PFSK-1 (cell line): ENCODE measurements around the gene KRT26.

Experiments
- FOXP2 ChIP-seq: optimal IDR thresholded peaks from 2 replicates; pipeline ENCODE3; 2011; ENCODE audit warnings: borderline replicate concordance, control low read depth, inconsistent platforms; ENCODE audit not compliant: insufficient read depth; ENCODE audit errors: extremely low read length, extremely low read depth
- POLR2AphosphoS5 ChIP-seq: IDR thresholded peaks from 2 replicates; pipeline ENCODE4 v1.6.1; 2012; ENCODE audit warnings: low read depth, mild to moderate bottlenecking, control low read depth, low read length, moderate library complexity
- SIN3A ChIP-seq: IDR thresholded peaks from 2 replicates; pipeline ENCODE4 v1.6.1; 2012; ENCODE audit warnings: mild to moderate bottlenecking, low read length, moderate library complexity, borderline replicate concordance; ENCODE audit not compliant: insufficient read depth
- TAF1 ChIP-seq: IDR thresholded peaks from 2 replicates; pipeline ENCODE4 v1.6.1; 2012; ENCODE audit warnings: low read length, control low read depth, borderline replicate concordance; ENCODE audit not compliant: insufficient read depth
- TF ChIP-seq, protein P1 (sequence below), 2 experiments: IDR thresholded peaks; 2 replicates each; pipeline versions ENCODE4 v1.6.1 to v1.8.0; 2011 to 2012; ENCODE audit warnings: low read depth in 2 of 2, low read length in 2 of 2, control low read depth in 1 of 2, inconsistent platforms in 1 of 2, mild to moderate bottlenecking in 1 of 2, moderate library complexity in 1 of 2; ENCODE audit not compliant: insufficient read depth in 1 of 2

Gene KRT26

GRCh38 chr17:40775945-40776344 is 3.9 kb upstream of the KRT26 start:
- TF ChIP-seq, protein P1, sequence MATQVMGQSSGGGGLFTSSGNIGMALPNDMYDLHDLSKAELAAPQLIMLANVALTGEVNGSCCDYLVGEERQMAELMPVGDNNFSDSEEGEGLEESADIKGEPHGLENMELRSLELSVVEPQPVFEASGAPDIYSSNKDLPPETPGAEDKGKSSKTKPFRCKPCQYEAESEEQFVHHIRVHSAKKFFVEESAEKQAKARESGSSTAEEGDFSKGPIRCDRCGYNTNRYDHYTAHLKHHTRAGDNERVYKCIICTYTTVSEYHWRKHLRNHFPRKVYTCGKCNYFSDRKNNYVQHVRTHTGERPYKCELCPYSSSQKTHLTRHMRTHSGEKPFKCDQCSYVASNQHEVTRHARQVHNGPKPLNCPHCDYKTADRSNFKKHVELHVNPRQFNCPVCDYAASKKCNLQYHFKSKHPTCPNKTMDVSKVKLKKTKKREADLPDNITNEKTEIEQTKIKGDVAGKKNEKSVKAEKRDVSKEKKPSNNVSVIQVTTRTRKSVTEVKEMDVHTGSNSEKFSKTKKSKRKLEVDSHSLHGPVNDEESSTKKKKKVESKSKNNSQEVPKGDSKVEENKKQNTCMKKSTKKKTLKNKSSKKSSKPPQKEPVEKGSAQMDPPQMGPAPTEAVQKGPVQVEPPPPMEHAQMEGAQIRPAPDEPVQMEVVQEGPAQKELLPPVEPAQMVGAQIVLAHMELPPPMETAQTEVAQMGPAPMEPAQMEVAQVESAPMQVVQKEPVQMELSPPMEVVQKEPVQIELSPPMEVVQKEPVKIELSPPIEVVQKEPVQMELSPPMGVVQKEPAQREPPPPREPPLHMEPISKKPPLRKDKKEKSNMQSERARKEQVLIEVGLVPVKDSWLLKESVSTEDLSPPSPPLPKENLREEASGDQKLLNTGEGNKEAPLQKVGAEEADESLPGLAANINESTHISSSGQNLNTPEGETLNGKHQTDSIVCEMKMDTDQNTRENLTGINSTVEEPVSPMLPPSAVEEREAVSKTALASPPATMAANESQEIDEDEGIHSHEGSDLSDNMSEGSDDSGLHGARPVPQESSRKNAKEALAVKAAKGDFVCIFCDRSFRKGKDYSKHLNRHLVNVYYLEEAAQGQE (IDR thresholded peaks at IDR 0.05; ENCODE audit: insufficient read depth in 1 of 2, low read depth in 2 of 2, low read length in 2 of 2), result no peak
- TF ChIP-seq POLR2AphosphoS5, result no peak
- TF ChIP-seq SIN3A, result no peak
- no peak for TF ChIP-seq FOXP2
- TF ChIP-seq TAF1, result no peak

GRCh38 chr17:40765657-40766056 is 6.3 kb downstream of the KRT26 start:
- TF ChIP-seq TAF1, result no peak
- TF ChIP-seq, protein P1 (IDR thresholded peaks at IDR 0.05; ENCODE audit: insufficient read depth in 1 of 2, low read depth in 2 of 2, low read length in 2 of 2), result no peak
- TF ChIP-seq FOXP2, result no peak
- no peak for TF ChIP-seq SIN3A
- TF ChIP-seq POLR2AphosphoS5, result no peak

GRCh38 chr17:40763752-40764151 is 8.2 kb downstream of the KRT26 start:
- TF ChIP-seq TAF1 (no peak), SIN3A (no peak), FOXP2 (no peak), POLR2AphosphoS5 (no peak)
- TF ChIP-seq, protein P1 (IDR thresholded peaks at IDR 0.05; ENCODE audit: insufficient read depth in 1 of 2, low read depth in 2 of 2, low read length in 2 of 2), result no peak

DNA sequence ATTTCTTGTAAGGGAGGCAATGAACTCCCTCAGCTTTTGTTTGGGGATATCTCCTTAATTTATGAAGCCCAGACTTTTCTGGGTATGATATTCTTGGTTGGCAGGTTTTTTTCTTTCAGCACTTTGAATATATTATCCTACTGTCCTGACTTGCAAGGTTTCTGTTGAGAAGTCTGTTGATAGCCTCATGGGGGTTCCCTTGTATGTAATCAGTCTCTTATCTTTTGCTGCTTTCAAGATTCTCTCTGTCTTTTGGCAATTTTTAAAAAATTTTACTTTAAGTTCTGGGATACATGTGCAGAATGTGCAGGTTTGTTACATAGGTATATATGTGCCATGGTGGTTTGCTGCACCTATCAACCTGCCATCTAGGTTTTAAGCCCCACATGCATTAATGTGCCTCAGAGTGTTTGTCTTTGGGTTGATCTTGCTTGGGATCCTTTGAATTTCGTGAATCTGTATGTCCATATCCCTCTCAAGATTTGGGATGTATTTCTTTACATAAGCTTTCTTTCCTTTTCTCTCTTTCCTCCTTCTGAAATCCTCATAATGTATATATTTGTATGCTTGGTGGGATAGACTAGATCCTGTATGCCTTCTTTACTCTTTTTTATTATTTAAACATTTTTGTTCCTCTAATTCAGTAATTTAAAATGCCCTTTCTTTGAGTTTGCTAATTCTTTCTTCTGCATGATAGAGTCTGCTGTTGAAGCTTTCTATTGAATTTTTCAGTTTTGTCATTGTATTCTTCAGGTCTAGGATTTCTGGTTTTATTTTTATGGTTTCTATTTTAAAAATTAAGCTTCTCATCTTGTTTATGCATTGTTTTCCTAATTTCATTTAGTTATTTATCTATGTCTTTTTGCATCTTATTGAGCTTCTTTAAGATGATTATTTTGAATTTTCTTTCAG is 11.6 kb downstream of the KRT26 start:
- no peak for TF ChIP-seq FOXP2

- no peak for TF ChIP-seq FOXP2
- TF ChIP-seq SIN3A, result no peak
- no peak for TF ChIP-seq POLR2AphosphoS5
- TF ChIP-seq, protein P1 (IDR thresholded peaks at IDR 0.05; ENCODE audit: insufficient read depth in 1 of 2, low read depth in 2 of 2, low read length in 2 of 2), result no peak
- TF ChIP-seq TAF1, result no peak
These were observed 16.8 kb downstream of the KRT26 start, which contains the start of gene KRT25 for GRCh38 chr17:40755231-40755630. Gene KRT25, minus strand, starts transcription at chr17:40755331. Its CDS starts 60 bp downstream, at chr17:40755271.
